ENCODE results near the gene ARID4A.

- TF ChIP-seq CTCF (IDR thresholded peaks at IDR 0.05): no peak
- no peak for TF ChIP-seq EP300 (IDR thresholded peaks at IDR 0.05)
- TF ChIP-seq POLR2AphosphoS5 (IDR thresholded peaks at IDR 0.05): no peak
These were observed 22.1 kb upstream of the ARID4A start for GRCh38 chr14:58276208-58276607.

Measured in gastroesophageal sphincter (tissue), 3 donors.